HepG2 (cell line): ENCODE measurements around the gene IL11RA. TPM values are rescaled to one million over a fixed set of nuclear protein-coding genes. Genes with fewer than 3 reads are reported as not detected.

Source experiments
- CBFB ChIP-seq: sonication (generic); formaldehyde crosslinking; IDR thresholded peaks from 2 replicates; pipeline ENCODE4 v1.4.0; 2020; ENCODE audit warnings: missing genetic modification reagents
- CEBPG ChIP-seq: IDR thresholded peaks from 2 replicates; pipeline ENCODE4 v1.6.1; 2016
- GABPB1 ChIP-seq: IDR thresholded peaks from 2 replicates; pipeline ENCODE4 v1.6.1; 2016; ENCODE audit warnings: mild to moderate bottlenecking, missing genetic modification reagents, moderate library complexity, missing compliant biosample characterization
- KDM5A ChIP-seq: fragments of 200-600 bp; sonication (generic); IDR thresholded peaks from 2 replicates; pipeline ENCODE4 v1.7.0; 2018; ENCODE audit warnings: antibody characterized with exemption, mild to moderate bottlenecking, low read length, borderline replicate concordance
- KLF16 ChIP-seq, 2 experiments: sonication (generic) in 1 of 2; formaldehyde crosslinking in 1 of 2; IDR thresholded peaks; 2 replicates each; pipeline versions ENCODE4 v1.6.1 to v1.8.0; 2016 to 2023; ENCODE audit warnings: missing genetic modification reagents in 2 of 2, missing compliant biosample characterization in 1 of 2
- NFYB ChIP-seq: sonication (generic); formaldehyde crosslinking; IDR thresholded peaks from 2 replicates; pipeline ENCODE4 v1.4.0; 2020; ENCODE audit warnings: missing genetic modification reagents
- NR2F1 ChIP-seq, 2 experiments: fragments of 450-650 bp in 1 of 2; formaldehyde crosslinking in 1 of 2; IDR thresholded peaks; 2 replicates each; pipeline versions ENCODE4 v1.5.0 to v1.6.1; 2016 to 2020; ENCODE audit warnings: mild to moderate bottlenecking in 1 of 2, missing compliant biosample characterization in 1 of 2, missing genetic modification reagents in 1 of 2, moderate library complexity in 1 of 2
- THRA ChIP-seq: sonication (generic); formaldehyde crosslinking; IDR thresholded peaks from 2 replicates; pipeline ENCODE4 v1.4.0; 2020; ENCODE audit warnings: missing genetic modification reagents, borderline replicate concordance
- YY1 ChIP-seq: IDR thresholded peaks from 2 replicates; pipeline ENCODE4 v1.6.1; 2011; ENCODE audit warnings: low read length, low read depth, moderate library complexity, mild to moderate bottlenecking; ENCODE audit not compliant: insufficient read depth, insufficient replicate concordance
- ZBTB40 ChIP-seq, 2 experiments: fragments of 450-650 bp in 1 of 2; sonication (generic) in 1 of 2; formaldehyde crosslinking in 1 of 2; IDR thresholded peaks; 2 replicates each; pipeline versions ENCODE4 v1.6.1 to v1.8.0; 2016 to 2022; ENCODE audit warnings: antibody characterized with exemption in 1 of 2, mild to moderate bottlenecking in 1 of 2, missing genetic modification reagents in 1 of 2
- ZNF124 ChIP-seq: sonication (generic); formaldehyde crosslinking; IDR thresholded peaks from 2 replicates; pipeline ENCODE4 v1.4.0; 2020; ENCODE audit warnings: missing genetic modification reagents
- ZNF333 ChIP-seq: sonication (generic); formaldehyde crosslinking; IDR thresholded peaks from 2 replicates; pipeline ENCODE4 v1.4.0; 2020; ENCODE audit warnings: mild to moderate bottlenecking, missing genetic modification reagents, borderline replicate concordance
- ZNF33B ChIP-seq: sonication (generic); formaldehyde crosslinking; IDR thresholded peaks from 2 replicates; pipeline ENCODE4 v1.5.1; 2020; ENCODE audit warnings: mild to moderate bottlenecking, missing genetic modification reagents
- ZNF597 ChIP-seq: sonication (generic); formaldehyde crosslinking; IDR thresholded peaks from 2 replicates; pipeline ENCODE4 v1.5.0; 2020; ENCODE audit warnings: missing genetic modification reagents
- ZNF674 ChIP-seq: sonication (generic); formaldehyde crosslinking; IDR thresholded peaks from 2 replicates; pipeline ENCODE4 v1.5.0; 2020; ENCODE audit warnings: low read depth, mild to moderate bottlenecking, missing genetic modification reagents
- ZSCAN31 ChIP-seq: sonication (generic); formaldehyde crosslinking; IDR thresholded peaks from 2 replicates; pipeline ENCODE4 v1.5.0; 2020; ENCODE audit warnings: low read depth, mild to moderate bottlenecking, missing genetic modification reagents
- polyA plus RNA-seq, 8 experiments: library from polyadenylated mRNA; depleted of rRNA in 3 of 8; stranded (reverse) in 7 of 8; unstranded in 1 of 8; fragments of >200 nt; fragmentation: Illumina TruSeq in 4 of 8; extraction: Trizol in 4 of 8; gene quantifications; 2 replicates each; pipeline versions ENCODE4 v1.2.1 to v1.2.3, GENCODE V29; 2011 to 2016; ENCODE audit warnings: low read depth in 4 of 8, missing spikeins in 1 of 8, mixed read lengths in 1 of 8; ENCODE audit not compliant: insufficient read depth in 1 of 8
- total RNA-seq, 5 experiments: library from RNA; depleted of rRNA; stranded (reverse); fragments of >200 nt; fragmentation: Illumina TruSeq; extraction: Trizol; gene quantifications; 2 replicates each; pipeline ENCODE4 v1.2.3, GENCODE V29; 2016; ENCODE audit warnings: low read depth in 1 of 5

IL11RA gene
- total and polyA plus RNA-seq, 2 of the 13 experiments (the other 11 are each of a cell fraction or from before 2014, with no cell fraction given): 2.0 to 4.2 TPM

GRCh38 chr9:34620061-34620994 is 31.7 kb upstream of the IL11RA start, which contains the start of gene DCTN3 (continued):
- TF ChIP-seq NR2F1 (CRISPR knock-in tag; IDR thresholded peaks at IDR 0.05): no peak
- TF ChIP-seq ZNF674: no peak
- TF ChIP-seq THRA: no peak
- peak; percentile 85 for TF ChIP-seq NFYB (CRISPR knock-in tag)
- TF ChIP-seq YY1: peak; percentile 81
- no peak for TF ChIP-seq CBFB
- no peak for TF ChIP-seq ZNF597
- TF ChIP-seq ZSCAN31 (CRISPR knock-in tag): no peak
- TF ChIP-seq CEBPG (CRISPR knock-in tag): 0 out of 2 replicates have a peak, but pooled peaks have one; percentile 28
- peak; percentile 75 for TF ChIP-seq KDM5A
- 0 out of 2 replicates have a peak, but pooled peaks have one; percentile 25 for TF ChIP-seq ZNF124 (CRISPR knock-in tag)
- no peak for TF ChIP-seq ZNF33B
- TF ChIP-seq ZBTB40 (IDR thresholded peaks at IDR 0.05): peak; percentile 72
- no peak for TF ChIP-seq ZBTB40 (CRISPR knock-in tag; IDR thresholded peaks at IDR 0.05)
- 0 out of 2 replicates have a peak, but pooled peaks have one; percentile 14 for TF ChIP-seq ZNF333
- TF ChIP-seq GABPB1 (CRISPR knock-in tag): peak; percentile 96
- TF ChIP-seq KLF16 (CRISPR knock-in tag; IDR thresholded peaks at IDR 0.05): 0 out of 4 replicates have a peak, but pooled peaks of 1 of the 2 experiments have one; percentile 39
